ENCODE measurements around the gene BUD31.

GRCh38 chr7:99383791-99384370 lies 24.9 kb upstream of the BUD31 start:
- TF ChIP-seq ZNF211 (tag by site-specific recombination; IDR thresholded peaks at IDR 0.05; ENCODE audit: low read depth) (no peak), ZNF112 (tag by site-specific recombination; IDR thresholded peaks at IDR 0.05) (no peak), CTCF (tag by site-specific recombination; IDR thresholded peaks at IDR 0.05) (no peak), KLF9 (tag by site-specific recombination; IDR thresholded peaks at IDR 0.05; ENCODE audit: low read depth) (no peak), EGR2 (tag by site-specific recombination; IDR thresholded peaks at IDR 0.05; ENCODE audit: low read depth) (no peak), BCL11A (tag by site-specific recombination; IDR thresholded peaks at IDR 0.05; ENCODE audit: low read depth) (no peak), ZNF184 (tag by site-specific recombination; IDR thresholded peaks at IDR 0.05) (no peak), KLF16 (tag by site-specific recombination; IDR thresholded peaks at IDR 0.05) (no peak), ZNF548 (tag by site-specific recombination; IDR thresholded peaks at IDR 0.05) (no peak), PRDM10 (tag by site-specific recombination; IDR thresholded peaks at IDR 0.05) (no peak)

Data from HEK293 (cell line).